Mesenchymal stem cell (in vitro differentiated cells and primary cell): ENCODE measurements around the gene PPP2R5D.

ENCODE experiments used
- DNase-seq: peaks from one replicate; pipeline ENCODE4 v3.0.0-alpha.2; 2013
- H2AFZ ChIP-seq: one replicate; pipeline ENCODE4 v1.6.1; 2013; ENCODE audit warnings: low read depth, mild to moderate bottlenecking, control low read depth, inconsistent platforms, low read length, moderate library complexity
- H2AK5ac ChIP-seq: 2 replicates; pipeline ENCODE4 v1.6.1; 2013; ENCODE audit warnings: low read length, moderate library complexity, mild to moderate bottlenecking, inconsistent platforms; ENCODE audit not compliant: severe bottlenecking
- H2BK120ac ChIP-seq: one replicate; pipeline ENCODE4 v1.6.1; 2013; ENCODE audit warnings: low read depth, mild to moderate bottlenecking, inconsistent platforms, low read length, moderate library complexity
- H2BK12ac ChIP-seq, 2 experiments: one replicate each; pipeline ENCODE4 v1.6.1; 2013; ENCODE audit warnings: inconsistent platforms in 2 of 2, low read length in 2 of 2, mild to moderate bottlenecking in 2 of 2, moderate library complexity in 2 of 2, control low read depth in 1 of 2
- H2BK15ac ChIP-seq: one replicate; pipeline ENCODE4 v1.6.1; 2013; ENCODE audit warnings: mild to moderate bottlenecking, low read depth, inconsistent platforms; ENCODE audit not compliant: poor library complexity, severe bottlenecking
- H2BK5ac ChIP-seq: 2 replicates; pipeline ENCODE4 v1.6.1; 2013; ENCODE audit warnings: low read depth, mild to moderate bottlenecking, low read length, control low read depth, inconsistent platforms; ENCODE audit not compliant: poor library complexity, severe bottlenecking
- H3K14ac ChIP-seq, 2 experiments: one replicate each; pipeline ENCODE4 v1.6.1; 2013; ENCODE audit warnings: inconsistent platforms in 2 of 2, low read length in 2 of 2, control low read depth in 1 of 2, mild to moderate bottlenecking in 1 of 2, moderate library complexity in 1 of 2
- H3K18ac ChIP-seq, 2 experiments: one replicate each; pipeline ENCODE4 v1.6.1; 2013; ENCODE audit warnings: inconsistent platforms in 2 of 2, low read length in 2 of 2, control low read depth in 1 of 2, low read depth in 1 of 2, mild to moderate bottlenecking in 1 of 2
- H3K23ac ChIP-seq, 2 experiments: one replicate each; pipeline ENCODE4 v1.6.1; 2013; ENCODE audit warnings: inconsistent platforms in 2 of 2, low read length in 2 of 2, mild to moderate bottlenecking in 2 of 2, moderate library complexity in 2 of 2, control low read depth in 1 of 2
- H3K27ac ChIP-seq: 2 replicates; pipeline ENCODE4 v1.5.1; 2013; ENCODE audit warnings: mild to moderate bottlenecking, moderate library complexity, low read length, control low read depth, inconsistent platforms; ENCODE audit not compliant: poor library complexity, severe bottlenecking
- H3K27me3 ChIP-seq, 2 experiments: 2 replicates each; pipeline versions ENCODE4 v1.6.1 to v1.7.0; 2013; ENCODE audit warnings: low read length in 2 of 2, mild to moderate bottlenecking in 2 of 2, moderate library complexity in 2 of 2, control low read depth in 1 of 2, inconsistent platforms in 1 of 2; ENCODE audit not compliant: control insufficient read depth in 1 of 2, insufficient read depth in 1 of 2
- H3K36me3 ChIP-seq, 2 experiments: 2 replicates each; pipeline versions ENCODE4 v1.6.1 to v1.7.0; 2013; ENCODE audit warnings: low read length in 2 of 2, control low read depth in 1 of 2, inconsistent platforms in 1 of 2, low read depth in 1 of 2, mild to moderate bottlenecking in 1 of 2; ENCODE audit not compliant: insufficient read depth in 2 of 2, control insufficient read depth in 1 of 2
- H3K4ac ChIP-seq, 2 experiments: one replicate each; pipeline ENCODE4 v1.6.1; 2013; ENCODE audit warnings: inconsistent platforms in 2 of 2, low read length in 2 of 2, mild to moderate bottlenecking in 2 of 2, moderate library complexity in 2 of 2, control low read depth in 1 of 2, low read depth in 1 of 2
- H3K4me1 ChIP-seq: 2 replicates; pipeline ENCODE4 v1.6.1; 2013; ENCODE audit warnings: low read depth, low read length, control low read depth; ENCODE audit not compliant: control insufficient read depth, insufficient read depth
- H3K4me2 ChIP-seq: 2 replicates; pipeline ENCODE4 v1.6.1; 2013; ENCODE audit warnings: low read length, mild to moderate bottlenecking, inconsistent platforms; ENCODE audit not compliant: poor library complexity, severe bottlenecking
- H3K4me3 ChIP-seq, 2 experiments: 2 replicates each; pipeline versions ENCODE4 v1.5.1 to v1.7.0; 2013; ENCODE audit warnings: low read length in 2 of 2, mild to moderate bottlenecking in 2 of 2, control low read depth in 1 of 2, low read depth in 1 of 2; ENCODE audit not compliant: insufficient read depth in 1 of 2
- H3K79me1 ChIP-seq: replicated peaks from 2 replicates; pipeline ENCODE4 v1.6.1; 2013; ENCODE audit warnings: mild to moderate bottlenecking, control low read depth, low read length, inconsistent platforms; ENCODE audit not compliant: poor library complexity, severe bottlenecking
- H3K9ac ChIP-seq: 2 replicates; pipeline ENCODE4 v1.7.0; 2013; ENCODE audit warnings: mild to moderate bottlenecking, low read length, moderate library complexity
- H3K9me3 ChIP-seq: 2 replicates; pipeline ENCODE4 v1.7.0; 2013; ENCODE audit warnings: mild to moderate bottlenecking, low read length; ENCODE audit not compliant: control insufficient read depth
- H4K8ac ChIP-seq: one replicate; pipeline ENCODE4 v1.6.1; 2013; ENCODE audit warnings: inconsistent platforms, mild to moderate bottlenecking, low read length, moderate library complexity
- H4K91ac ChIP-seq: one replicate; pipeline ENCODE4 v1.6.1; 2013; ENCODE audit warnings: mild to moderate bottlenecking, low read length, inconsistent platforms
- WGBS: methylation state at CpG from one replicate; pipeline ENCODE4 v1.1.7; 2013; ENCODE audit warnings: mixed read lengths; 5-methylcytosine and 5-hydroxymethylcytosine counted together

Gene PPP2R5D

GRCh38 chr6:42984924-42985475 is 630 bp downstream of the PPP2R5D start:
- WGBS = 15% methylated on average over 13 of the region's 13 CpGs
- no peak overlapping the region for H2BK15ac ChIP-seq
- H2BK120ac ChIP-seq = peak overlapping the region; percentile 64
- H3K79me1 ChIP-seq = peaks cover 39% of the 10 kb centered on the region
- H2BK5ac ChIP-seq = no peak overlapping the region
- peak overlapping the region in 1 of 2 experiments; percentile 4 for H3K14ac ChIP-seq
- no peaks in the 10 kb centered on the region for H3K27me3 ChIP-seq
- H3K4ac ChIP-seq = peak overlapping the region in 1 of 2 experiments; percentile 22
- H3K23ac ChIP-seq = no peak overlapping the region
- peaks cover 16% of the 10 kb centered on the region for H3K4me1 ChIP-seq
- no peak overlapping the region for H4K8ac ChIP-seq
- H3K9ac ChIP-seq = peak overlapping the region; percentile 88
- peak overlapping the region; percentile 64 to 68 for H3K18ac ChIP-seq
- H2AFZ ChIP-seq = no peak overlapping the region
- no peak overlapping the region for H2AK5ac ChIP-seq
- peaks cover 13 to 22% of the 10 kb centered on the region in 2 experiments for H3K36me3 ChIP-seq
- no peaks in the 10 kb centered on the region for H3K9me3 ChIP-seq
- H4K91ac ChIP-seq = no peak overlapping the region
- H3K4me3 ChIP-seq = peak overlapping the region; percentile 71 to 88
- H3K27ac ChIP-seq = no peak overlapping the region
- peak overlapping the region; percentile 68 for H3K4me2 ChIP-seq
- peak; percentile 37 for DNase-seq
- peak overlapping the region in 1 of 2 experiments; percentile 23 for H2BK12ac ChIP-seq

GRCh38 chr6:42987533-42988451 is 3.4 kb downstream of the PPP2R5D start:
- 95% methylated on average over 5 of the region's 5 CpGs for WGBS
- H3K79me1 ChIP-seq = peaks cover 49% of the 10 kb centered on the region
- peaks cover 15% of the 10 kb centered on the region for H3K4me1 ChIP-seq
- H4K8ac ChIP-seq = no peak overlapping the region
- no peak overlapping the region for H2AK5ac ChIP-seq
- H2BK12ac ChIP-seq = no peak overlapping the region
- H3K18ac ChIP-seq = no peak overlapping the region
- H2BK5ac ChIP-seq = no peak overlapping the region
- no peak overlapping the region for H2BK15ac ChIP-seq
- no peak overlapping the region for H2BK120ac ChIP-seq
- no peak overlapping the region for H4K91ac ChIP-seq
- no peak overlapping the region for H3K14ac ChIP-seq
- H3K23ac ChIP-seq = peak overlapping the region in 1 of 2 experiments; percentile 79
- no peak overlapping the region for H3K27ac ChIP-seq
- H3K9me3 ChIP-seq = no peaks in the 10 kb centered on the region
- peaks cover 26 to 30% of the 10 kb centered on the region in 2 experiments for H3K36me3 ChIP-seq
- H3K4me3 ChIP-seq = no peak overlapping the region
- H3K27me3 ChIP-seq = no peaks in the 10 kb centered on the region
- no peak for DNase-seq
- H3K9ac ChIP-seq = peak overlapping the region; percentile 44
- H3K4me2 ChIP-seq = no peak overlapping the region
- no peak overlapping the region for H3K4ac ChIP-seq
- H2AFZ ChIP-seq = no peak overlapping the region

GRCh38 chr6:42988486-42989020 is 4.2 kb downstream of the PPP2R5D start:
- no peak for DNase-seq

GRCh38 chr6:42989923-42990322 is 5.6 kb downstream of the PPP2R5D start:
- no peak overlapping the region for H3K27ac ChIP-seq
- H2BK120ac ChIP-seq = no peak overlapping the region
- H2BK12ac ChIP-seq = no peak overlapping the region
- H3K9ac ChIP-seq = no peak overlapping the region
- peaks cover 28 to 35% of the 10 kb centered on the region in 2 experiments for H3K36me3 ChIP-seq
- H3K4me3 ChIP-seq = no peak overlapping the region
- H2BK5ac ChIP-seq = no peak overlapping the region
- 83% methylated on average over 5 of the region's 5 CpGs for WGBS
- H3K27me3 ChIP-seq = no peaks in the 10 kb centered on the region
- H3K4ac ChIP-seq = no peak overlapping the region
- H4K8ac ChIP-seq = no peak overlapping the region
- H3K9me3 ChIP-seq = no peaks in the 10 kb centered on the region
- no peak for DNase-seq
- peaks cover 56% of the 10 kb centered on the region for H3K79me1 ChIP-seq
- H2AFZ ChIP-seq = no peak overlapping the region
- H3K4me1 ChIP-seq = peaks cover 13% of the 10 kb centered on the region
- H3K14ac ChIP-seq = no peak overlapping the region
- no peak overlapping the region for H4K91ac ChIP-seq
- no peak overlapping the region for H3K18ac ChIP-seq
- no peak overlapping the region for H3K4me2 ChIP-seq
- H3K23ac ChIP-seq = no peak overlapping the region
- no peak overlapping the region for H2AK5ac ChIP-seq
- H2BK15ac ChIP-seq = no peak overlapping the region

More at GRCh38 chr6:42988486-42989020, 4.2 kb downstream of the PPP2R5D start:
- no peak overlapping the region for H4K8ac ChIP-seq
- no peak overlapping the region for H2BK12ac ChIP-seq
- H3K9ac ChIP-seq = peak overlapping the region; percentile 5
- peaks cover 50% of the 10 kb centered on the region for H3K79me1 ChIP-seq
- no peak overlapping the region for H2AK5ac ChIP-seq
- H4K91ac ChIP-seq = no peak overlapping the region
- H3K4me1 ChIP-seq = peaks cover 15% of the 10 kb centered on the region
- H3K4me2 ChIP-seq = no peak overlapping the region
- H3K27me3 ChIP-seq = no peaks in the 10 kb centered on the region
- no peak overlapping the region for H3K14ac ChIP-seq
- H2BK5ac ChIP-seq = no peak overlapping the region
- no peak overlapping the region for H3K4me3 ChIP-seq
- H3K23ac ChIP-seq = no peak overlapping the region
- no peak overlapping the region for H3K27ac ChIP-seq
- H2BK120ac ChIP-seq = no peak overlapping the region
- no peak overlapping the region for H2BK15ac ChIP-seq
- H3K4ac ChIP-seq = no peak overlapping the region
- H3K18ac ChIP-seq = no peak overlapping the region
- H3K36me3 ChIP-seq = peaks cover 26 to 33% of the 10 kb centered on the region in 2 experiments
- 100% methylated on average over 1 of the region's 1 CpG for WGBS
- no peaks in the 10 kb centered on the region for H3K9me3 ChIP-seq
- no peak overlapping the region for H2AFZ ChIP-seq
